Vagina (tissue), 2 donors: Measurements from ENCODE around the gene KIF3B. TPM values are rescaled to one million over a fixed set of nuclear protein-coding genes. Genes with fewer than 3 reads are reported as not detected.
"Not testable (repeated sequence)": the region's sequence is repeated elsewhere in the genome, so short reads cannot be mapped to it uniquely, and the experiment has no call there.

ENCODE experiments used
- DNase-seq, 2 donors: peaks; one replicate each; pipeline ENCODE4 v3.0.0-alpha.2; 2017; ENCODE audit errors: extremely low spot score in 2 of 2
- H3K27ac ChIP-seq: fragments of 200-600 bp; sonication (generic); one replicate; pipeline ENCODE4 v1.5.1; 2019
- H3K27me3 ChIP-seq: fragments of 200-600 bp; sonication (generic); one replicate; pipeline ENCODE4 v1.5.1; 2019
- H3K36me3 ChIP-seq, 2 donors: fragments of 200-600 bp; sonication (generic); one replicate each; pipeline ENCODE4 v1.5.1; 2017 to 2019
- H3K4me1 ChIP-seq: fragments of 200-600 bp; sonication (generic); one replicate; pipeline ENCODE4 v1.5.1; 2019
- H3K4me3 ChIP-seq, 2 donors: fragments of 200-600 bp; sonication (generic); 1 replicate in 1 of 2; 2 replicates in 1 of 2; pipeline ENCODE4 v1.5.1; 2016 to 2019
- H3K9me3 ChIP-seq: fragments of 200-600 bp; sonication (generic); one replicate; pipeline ENCODE4 v1.5.1; 2019
- POLR2A ChIP-seq, 2 donors: fragments of 450-650 bp; IDR thresholded peaks; one replicate each; pipeline ENCODE4 v1.6.1; 2017; ENCODE audit warnings: antibody characterized with exemption in 2 of 2, mild to moderate bottlenecking in 2 of 2, moderate library complexity in 2 of 2
- POLR2AphosphoS5 ChIP-seq, 2 donors: sonication (generic); formaldehyde crosslinking; IDR thresholded peaks; one replicate each; pipeline ENCODE4 v1.9.0; 2017; ENCODE audit warnings: antibody characterized with exemption in 2 of 2, mild to moderate bottlenecking in 2 of 2, low read depth in 1 of 2; ENCODE audit not compliant: insufficient read depth in 1 of 2
- intact Hi-C: fragments of 100-400 bp; cut with DNase I; formaldehyde crosslinking; loops from one replicate; pipeline ENCODE4 v1.15.1; 2023
- total RNA-seq: library from RNA; depleted of rRNA; stranded (reverse); fragments of >200 nt; gene quantifications from one replicate; pipeline ENCODE4 v1.2.3, GENCODE V29; 2016
- TF ChIP-seq, protein P1 (sequence below), 3 experiments: fragments of 450-650 bp in 2 of 3; fragments of 200-600 bp in 1 of 3; sonication (generic) in 1 of 3; IDR thresholded peaks; one replicate each; pipeline ENCODE4 v1.5.1; 2017 to 2019; ENCODE audit warnings: antibody characterized with exemption in 3 of 3, mild to moderate bottlenecking in 2 of 3, moderate library complexity in 2 of 3

KIF3B gene
- total RNA-seq, 1 donor from 2014 or later, result 16.2 TPM

GRCh38 chr20:32288225-32288849 is 10.9 kb downstream of the KIF3B start:
- Histone ChIP-seq H3K4me1 (peaks cover 18% of the 10 kb centered on the region), H3K9me3 (no peaks in the 10 kb centered on the region), H3K4me3 (no peak overlapping the region), H3K27me3 (no peaks in the 10 kb centered on the region), H3K27ac (no peak overlapping the region), H3K36me3 (no peaks in the 10 kb centered on the region)
- TF ChIP-seq POLR2AphosphoS5 (IDR thresholded peaks at IDR 0.05; ENCODE audit: insufficient read depth in 1 of 2, low read depth in 1 of 2), result no peak
- TF ChIP-seq, protein P1, sequence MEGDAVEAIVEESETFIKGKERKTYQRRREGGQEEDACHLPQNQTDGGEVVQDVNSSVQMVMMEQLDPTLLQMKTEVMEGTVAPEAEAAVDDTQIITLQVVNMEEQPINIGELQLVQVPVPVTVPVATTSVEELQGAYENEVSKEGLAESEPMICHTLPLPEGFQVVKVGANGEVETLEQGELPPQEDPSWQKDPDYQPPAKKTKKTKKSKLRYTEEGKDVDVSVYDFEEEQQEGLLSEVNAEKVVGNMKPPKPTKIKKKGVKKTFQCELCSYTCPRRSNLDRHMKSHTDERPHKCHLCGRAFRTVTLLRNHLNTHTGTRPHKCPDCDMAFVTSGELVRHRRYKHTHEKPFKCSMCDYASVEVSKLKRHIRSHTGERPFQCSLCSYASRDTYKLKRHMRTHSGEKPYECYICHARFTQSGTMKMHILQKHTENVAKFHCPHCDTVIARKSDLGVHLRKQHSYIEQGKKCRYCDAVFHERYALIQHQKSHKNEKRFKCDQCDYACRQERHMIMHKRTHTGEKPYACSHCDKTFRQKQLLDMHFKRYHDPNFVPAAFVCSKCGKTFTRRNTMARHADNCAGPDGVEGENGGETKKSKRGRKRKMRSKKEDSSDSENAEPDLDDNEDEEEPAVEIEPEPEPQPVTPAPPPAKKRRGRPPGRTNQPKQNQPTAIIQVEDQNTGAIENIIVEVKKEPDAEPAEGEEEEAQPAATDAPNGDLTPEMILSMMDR (IDR thresholded peaks at IDR 0.05), result no peak
- DNase-seq, result no peak
- intact Hi-C loops, result no loop called here

DNA sequence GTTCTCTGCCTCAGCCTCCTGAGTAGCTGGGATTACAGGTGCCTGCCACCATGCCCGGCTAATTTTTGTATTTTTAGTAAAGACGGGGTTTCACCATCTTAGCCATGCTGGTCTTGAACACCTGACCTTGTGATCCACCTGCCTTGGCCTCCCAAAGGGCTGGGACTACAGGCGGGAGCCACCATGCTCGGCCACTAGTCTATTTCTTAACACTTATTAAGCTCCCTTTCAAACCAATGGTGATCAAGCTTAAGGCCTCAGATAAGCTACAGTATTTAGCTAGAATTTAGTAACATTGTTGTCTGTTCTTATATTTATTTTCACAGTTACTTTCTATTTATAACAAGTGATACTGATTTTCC is 11.8 kb downstream of the KIF3B start:
- DNase-seq, H3K36me3 ChIP-seq, intact Hi-C loops, H3K27ac ChIP-seq, H3K27me3 ChIP-seq, H3K4me3 ChIP-seq, H3K9me3 ChIP-seq: not testable (repeated sequence)
- peaks cover 18% of the 10 kb centered on the region for H3K4me1 ChIP-seq

DNA sequence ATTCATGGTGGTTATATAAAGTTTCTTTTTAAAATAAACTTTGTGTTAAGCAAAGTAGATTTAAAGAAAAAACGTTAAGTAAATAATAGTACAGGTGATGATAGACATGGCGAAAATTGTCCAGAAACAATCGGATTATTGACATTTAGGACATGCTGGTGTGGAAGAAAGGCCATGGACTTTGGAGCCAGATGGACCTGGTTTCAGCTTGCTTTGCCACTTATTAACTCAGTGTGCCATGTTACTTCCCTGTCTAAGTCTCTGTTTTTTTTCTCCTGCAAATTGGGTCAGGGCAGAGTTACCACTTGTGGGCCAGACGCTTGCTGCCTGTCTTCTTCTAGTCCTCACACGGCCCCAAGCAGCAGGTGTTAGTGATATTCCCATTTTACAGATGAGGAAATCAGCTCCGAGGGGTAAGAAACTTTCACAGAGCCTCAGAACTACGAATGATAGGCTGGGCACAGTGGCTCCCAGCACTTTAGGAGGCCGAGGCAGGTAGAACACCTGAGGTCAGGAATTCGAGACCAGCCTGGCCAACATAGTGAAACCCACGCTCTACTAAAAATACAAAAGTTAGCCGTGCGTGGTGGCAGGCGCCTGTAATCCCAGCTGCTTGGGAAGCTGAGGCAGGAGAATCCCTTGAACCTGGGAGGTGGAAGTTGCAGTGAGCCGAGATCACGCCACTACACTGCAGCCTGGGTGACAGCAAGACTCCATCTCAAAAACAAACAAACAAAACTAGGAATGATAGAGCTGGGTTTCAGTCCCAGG is 12.4 kb downstream of the KIF3B start:
- peaks cover 18% of the 10 kb centered on the region for H3K4me1 ChIP-seq
- intact Hi-C loops, result no loop called here
- no peak for DNase-seq
- H3K4me3 ChIP-seq, result no peak overlapping the region
- H3K27me3 ChIP-seq, result no peaks in the 10 kb centered on the region
- no peak overlapping the region for H3K27ac ChIP-seq
- no peaks in the 10 kb centered on the region for H3K9me3 ChIP-seq
- TF ChIP-seq POLR2AphosphoS5 (IDR thresholded peaks at IDR 0.05; ENCODE audit: insufficient read depth in 1 of 2, low read depth in 1 of 2) (no peak), POLR2A (IDR thresholded peaks at IDR 0.05) (no peak)
- TF ChIP-seq, protein P1 (IDR thresholded peaks at IDR 0.05), result no peak
- no peaks in the 10 kb centered on the region for H3K36me3 ChIP-seq

GRCh38 chr20:32291166-32291565 is 13.7 kb downstream of the KIF3B start:
- no peaks in the 10 kb centered on the region for H3K27me3 ChIP-seq
- DNase-seq, result no peak
- peaks cover 6% of the 10 kb centered on the region for H3K4me1 ChIP-seq
- no peaks in the 10 kb centered on the region for H3K36me3 ChIP-seq
- no peak overlapping the region for H3K4me3 ChIP-seq
- intact Hi-C loops, result no loop called here
- TF ChIP-seq, protein P1 (IDR thresholded peaks at IDR 0.05), result no peak
- TF ChIP-seq POLR2A (IDR thresholded peaks at IDR 0.05) (no peak), POLR2AphosphoS5 (IDR thresholded peaks at IDR 0.05; ENCODE audit: insufficient read depth in 1 of 2, low read depth in 1 of 2) (no peak)
- no peaks in the 10 kb centered on the region for H3K9me3 ChIP-seq
- H3K27ac ChIP-seq, result no peak overlapping the region

GRCh38 chr20:32292548-32292947 is 15.1 kb downstream of the KIF3B start:
- Histone ChIP-seq H3K9me3 (no peaks in the 10 kb centered on the region), H3K4me1 (no peaks in the 10 kb centered on the region), H3K27ac (no peak overlapping the region), H3K4me3 (no peak overlapping the region), H3K27me3 (no peaks in the 10 kb centered on the region), H3K36me3 (no peaks in the 10 kb centered on the region)
- TF ChIP-seq POLR2AphosphoS5 (IDR thresholded peaks at IDR 0.05; ENCODE audit: insufficient read depth in 1 of 2, low read depth in 1 of 2) (no peak), POLR2A (IDR thresholded peaks at IDR 0.05) (no peak)
- TF ChIP-seq, protein P1 (IDR thresholded peaks at IDR 0.05), result no peak
- no peak for DNase-seq
- intact Hi-C loops, result no loop called here
